Mesenteric fat pad (tissue), 1 donor: Measurements from ENCODE around the gene ZBTB25. TPM values are rescaled to one million over a fixed set of nuclear protein-coding genes. Genes with fewer than 3 reads are reported as not detected.
"Not testable (repeated sequence)": the region's sequence is repeated elsewhere in the genome, so short reads cannot be mapped to it uniquely, and the experiment has no call there.

Experiments
- DNase-seq: peaks from one replicate; pipeline ENCODE4 v3.0.0-alpha.2; 2020; ENCODE audit warnings: low spot score
- long read RNA-seq: library from polyadenylated mRNA; unstranded; transcript quantifications from one replicate; pipeline ENCODE4 v2.0.0, GENCODE V29; 2020
- total RNA-seq: library from RNA; stranded (reverse); fragmentation: NEBNext Ultra II Directional; extraction: Animal tissue kit (Norgen Biotek cat#: 25700); gene quantifications from one replicate; pipeline ENCODE4 v1.2.1, GENCODE V29; 2021
- donor health status: DM: yes; HTN: yes; CAD: no.

The ZBTB25 gene
- 11.2 TPM for total RNA-seq
- long read RNA-seq, full-length matches to known transcripts, result 1 of 5 reads
- long read RNA-seq, partial matches to known transcripts, result 1 of 5 reads
- long read RNA-seq, other reads (novel, unspliced or antisense), result 3 of 5 reads

GRCh38 chr14:64503434-64504309 lies at the start of gene ZBTB25:
Gene ZBTB25 (minus strand): TSS chr14:64503838. CDS start chr14:64490533, 13,305 bp downstream.
- peak; percentile 97 for DNase-seq

- no peak for DNase-seq
Measured at GRCh38 chr14:64550621-64551333, 47.1 kb upstream of the ZBTB25 start.

- DNase-seq, result no peak
Measured at GRCh38 chr14:64549791-64550620, 46.4 kb upstream of the ZBTB25 start, which contains the start of gene PPP1R36. Gene PPP1R36 (plus strand): TSS chr14:64549961. CDS start chr14:64549998, 37 bp downstream.

GRCh38 chr14:64549016-64549415 lies 45.4 kb upstream of the ZBTB25 start:
- DNase-seq, result no peak

GRCh38 chr14:64544607-64545312 lies 41.1 kb upstream of the ZBTB25 start:
- DNase-seq, result no peak

- no peak for DNase-seq
Measured at GRCh38 chr14:64542836-64543201, 39.2 kb upstream of the ZBTB25 start.

- DNase-seq, result no peak
Measured at GRCh38 chr14:64541972-64542835, 38.6 kb upstream of the ZBTB25 start.

GRCh38 chr14:64541261-64541971 lies 37.8 kb upstream of the ZBTB25 start:
- DNase-seq, result no peak

- peak; percentile 98 for DNase-seq
Measured at GRCh38 chr14:64540208-64541202, 36.9 kb upstream of the ZBTB25 start, which contains the start of gene HSPA2. Gene HSPA2 (plus strand): TSS chr14:64540741. CDS start chr14:64540850, 109 bp downstream.

GRCh38 chr14:64536488-64537245 lies 33.0 kb upstream of the ZBTB25 start:
- no peak for DNase-seq

GRCh38 chr14:64531567-64531966 lies 27.9 kb upstream of the ZBTB25 start:
- no peak for DNase-seq

GRCh38 chr14:64525354-64525753 lies 21.7 kb upstream of the ZBTB25 start:
- DNase-seq, result no peak

GRCh38 chr14:64522591-64523355 lies 19.1 kb upstream of the ZBTB25 start:
- no peak for DNase-seq

GRCh38 chr14:64520699-64521098 lies 17.1 kb upstream of the ZBTB25 start:
- no peak for DNase-seq

- DNase-seq, result no peak
Measured at GRCh38 chr14:64518229-64518628, 14.6 kb upstream of the ZBTB25 start.

- DNase-seq, result not testable (repeated sequence)
Measured at GRCh38 chr14:64517667-64518066, 14.0 kb upstream of the ZBTB25 start.
